T-helper 22 cell (primary cell): Measurements from ENCODE around the gene CCSER2.

Experiments used
- DNase-seq: peaks from one replicate; pipeline ENCODE4 v3.0.0-alpha.2; 2020; ENCODE audit warnings: low read depth

The CCSER2 gene

DNA sequence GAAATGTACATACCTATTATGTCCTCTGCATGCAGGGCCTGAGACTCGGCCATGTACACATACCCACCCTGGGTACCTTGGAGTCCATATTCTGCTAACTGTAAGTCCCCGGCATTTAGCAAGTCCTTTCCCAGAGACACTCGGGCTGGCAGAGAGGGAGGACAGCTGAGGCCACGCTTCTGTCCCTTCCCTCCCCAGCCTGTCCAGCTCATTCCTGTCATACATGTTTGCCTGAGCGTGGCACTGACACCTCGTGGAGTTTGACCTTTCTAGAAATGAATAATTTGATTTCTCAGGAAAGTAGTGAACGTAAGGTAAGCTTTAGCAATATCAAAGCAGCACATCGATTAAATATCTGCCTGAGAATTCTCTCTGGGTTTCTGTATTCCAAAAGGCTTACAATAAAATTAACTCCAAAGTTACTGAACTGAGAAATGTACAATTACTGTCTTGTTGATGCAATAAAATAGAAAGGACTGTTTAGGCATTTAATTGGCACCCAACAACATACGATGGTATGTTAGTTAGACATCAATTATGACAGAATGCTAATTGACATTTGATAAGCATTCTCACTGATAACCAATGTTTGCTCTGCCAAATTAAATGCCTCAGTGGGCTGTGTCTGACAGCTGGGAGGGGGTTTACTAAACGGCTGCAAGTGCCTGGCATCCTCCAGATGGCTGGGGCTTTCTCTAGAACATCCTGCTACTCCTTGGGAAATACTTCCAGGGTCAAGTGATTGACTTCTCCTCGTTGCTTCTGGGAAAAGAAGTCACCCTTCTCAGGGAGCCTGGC lies 221.2 kb downstream of the CCSER2 start:
- DNase-seq: no peak

DNA sequence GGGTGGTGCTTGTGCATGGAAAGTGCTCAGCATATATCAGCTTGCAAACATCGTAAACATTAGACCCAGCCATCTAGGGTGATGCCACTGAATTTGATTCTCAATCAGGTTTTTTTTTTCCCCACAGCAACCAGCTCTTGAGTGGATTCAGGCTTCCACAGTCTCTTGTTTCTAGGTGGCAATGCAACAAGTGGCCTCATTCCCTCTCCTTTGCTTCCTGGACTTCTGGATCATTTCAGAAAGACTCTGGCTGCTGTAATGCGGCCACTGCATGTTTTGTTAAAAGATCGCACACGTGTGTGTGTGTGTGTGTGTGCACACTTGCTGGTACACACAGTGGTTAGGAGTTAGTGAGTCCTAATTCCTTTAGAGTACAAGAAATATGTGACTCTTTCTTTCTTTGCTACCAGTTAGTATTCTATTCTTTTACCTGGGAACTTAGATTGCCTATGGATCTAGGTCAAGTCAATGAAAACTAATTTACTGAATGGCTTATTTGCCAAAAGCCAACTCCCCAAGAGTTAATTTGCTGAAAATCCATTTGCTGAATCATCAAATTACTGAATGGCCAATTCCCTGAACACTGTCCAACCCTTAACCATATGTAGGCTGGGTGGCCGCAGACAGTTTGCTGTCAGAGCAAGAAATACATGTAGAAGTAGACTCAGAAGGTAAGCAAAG lies 222.5 kb downstream of the CCSER2 start:
- no peak for DNase-seq

DNA sequence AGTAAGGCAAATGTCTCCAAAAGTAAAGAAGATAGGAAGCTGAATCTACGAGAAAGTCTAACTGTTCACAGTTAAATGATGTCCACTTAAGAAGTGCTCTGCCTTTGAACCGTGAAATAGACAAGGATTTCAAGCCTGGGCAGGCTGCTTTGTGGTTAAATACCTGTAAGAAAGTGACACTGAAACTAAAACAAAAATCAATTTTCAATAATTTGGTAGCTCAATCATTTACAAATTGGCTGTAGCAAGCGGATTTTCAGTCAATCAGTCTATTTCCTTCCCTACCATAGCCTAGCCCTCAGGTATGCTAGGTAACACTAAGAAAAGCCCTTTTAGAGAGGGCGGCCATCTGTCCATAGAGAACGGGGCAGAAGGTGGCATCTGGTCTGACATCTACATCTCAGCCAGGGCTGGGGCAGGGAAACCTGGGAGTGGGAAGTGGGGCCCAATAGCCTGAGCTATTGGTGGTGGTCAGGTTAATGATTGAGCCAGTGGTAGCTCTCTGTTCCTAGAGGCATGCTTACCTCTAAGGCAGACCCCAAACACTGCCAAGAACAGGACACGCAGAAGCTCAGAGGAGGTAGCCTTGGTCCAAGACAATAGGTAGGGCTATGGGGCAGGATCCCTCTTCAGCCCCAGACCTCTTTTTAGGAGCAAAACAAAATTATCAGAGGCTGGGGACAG lies 223.2 kb downstream of the CCSER2 start:
- no peak for DNase-seq

DNA sequence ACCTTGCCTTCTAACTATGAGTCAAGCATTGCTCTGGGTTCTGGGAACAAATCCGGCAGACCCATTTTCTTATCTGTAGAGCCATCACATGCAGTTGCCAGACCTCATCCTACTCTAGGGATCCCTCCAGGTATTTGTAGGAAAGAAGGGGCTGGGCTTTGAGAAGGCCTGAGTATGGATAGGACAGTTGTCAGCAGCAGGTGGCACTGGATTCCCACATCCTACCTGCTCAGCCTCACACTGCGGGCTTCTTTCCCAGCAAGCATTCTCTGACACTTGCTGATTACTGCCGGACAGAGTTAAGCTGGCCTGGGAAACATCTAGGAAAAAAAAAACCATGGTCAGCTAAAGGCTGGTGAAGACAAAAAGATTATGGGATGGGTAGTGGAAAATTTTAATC lies 224.1 kb downstream of the CCSER2 start:
- no peak for DNase-seq

DNA sequence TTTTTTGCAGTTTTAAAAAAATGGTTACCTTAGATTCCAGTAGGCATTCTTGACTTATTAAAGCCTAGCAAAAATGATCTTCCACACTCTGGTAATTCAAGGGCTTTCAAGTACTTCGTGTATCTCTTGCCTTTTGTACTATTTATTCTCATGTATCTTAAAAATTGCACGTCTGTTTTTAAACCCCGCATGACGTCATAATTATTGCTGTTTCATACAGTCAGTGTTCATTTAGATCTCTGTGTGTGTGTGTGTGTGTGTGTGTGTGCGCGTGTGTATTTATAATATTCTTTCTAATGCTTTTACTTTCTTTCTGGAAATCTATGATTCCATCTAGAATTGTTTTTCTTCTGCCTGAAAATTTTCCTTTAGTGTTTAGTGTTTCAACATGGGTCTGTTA lies 234.2 kb downstream of the CCSER2 start:
- no peak for DNase-seq

DNA sequence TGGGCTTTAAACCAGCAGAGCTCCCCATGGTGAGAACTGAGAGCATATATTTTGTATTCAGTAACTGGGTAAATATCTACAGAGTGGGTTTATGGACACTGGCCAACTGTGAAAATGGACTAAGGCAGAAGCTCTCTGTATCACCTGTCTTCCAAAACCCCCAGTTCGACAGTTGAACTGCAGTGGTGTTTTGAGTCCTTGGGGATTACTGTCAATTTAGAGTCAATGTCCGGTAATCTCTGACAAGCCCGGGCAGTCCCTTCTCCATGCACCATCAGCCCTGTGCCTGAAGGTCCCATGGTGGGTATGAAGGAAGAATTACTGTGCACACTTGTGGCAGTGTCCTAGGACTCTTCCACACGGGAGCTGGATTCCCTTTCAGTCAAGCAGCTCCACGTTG lies 235.0 kb downstream of the CCSER2 start:
- DNase-seq: no peak

DNA sequence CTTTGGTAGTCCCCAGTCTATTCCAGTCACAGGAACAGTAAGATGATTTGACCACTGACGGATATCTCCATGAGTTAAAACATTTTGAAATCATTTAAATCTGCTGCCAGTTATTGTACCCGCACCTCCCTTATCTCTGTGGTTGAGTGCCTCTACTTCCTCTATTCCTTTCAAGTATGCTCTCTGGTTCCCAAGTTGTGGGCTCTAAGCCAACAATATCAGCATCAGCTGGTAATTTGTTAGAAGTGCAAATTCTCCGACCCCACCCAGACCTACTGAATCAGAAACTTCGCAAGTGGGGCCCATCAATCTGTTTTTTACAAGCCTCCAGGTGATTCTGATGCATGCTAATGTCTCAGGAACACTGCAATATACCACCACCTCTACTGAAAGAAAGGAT lies 235.5 kb downstream of the CCSER2 start:
- DNase-seq: no peak

DNA sequence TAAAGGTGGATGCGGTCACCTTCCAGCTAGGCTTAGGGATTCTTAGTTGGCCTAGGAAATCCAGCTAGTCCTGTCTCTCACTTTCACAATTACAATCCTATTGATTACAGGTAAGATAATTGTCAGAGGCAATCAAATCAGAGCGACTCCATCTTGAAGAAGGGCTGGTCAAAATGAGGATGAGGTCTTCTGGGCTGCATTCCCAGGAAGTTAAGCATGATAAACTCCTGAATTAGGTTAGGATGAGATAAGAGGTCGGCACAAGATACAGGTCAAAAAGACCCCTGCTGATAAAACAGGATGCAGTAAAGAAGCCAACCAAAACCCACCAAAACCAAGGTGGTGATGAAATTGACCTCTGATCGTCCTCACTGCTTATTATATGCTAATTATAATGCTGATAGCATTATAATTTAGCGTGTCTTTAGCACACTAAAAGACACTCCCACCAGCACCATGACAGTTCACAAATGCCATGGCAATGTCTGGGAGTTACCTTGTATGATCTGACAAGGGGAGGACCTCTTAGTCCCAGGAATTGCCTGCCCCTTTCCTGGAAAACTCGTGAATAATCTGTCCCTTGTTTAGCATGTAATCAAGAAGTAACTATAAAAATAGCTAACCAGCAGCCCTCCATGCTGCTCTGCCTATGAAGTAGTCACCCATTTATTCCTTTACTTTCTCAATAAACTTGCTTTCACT lies 237.6 kb downstream of the CCSER2 start:
- DNase-seq: no peak

DNA sequence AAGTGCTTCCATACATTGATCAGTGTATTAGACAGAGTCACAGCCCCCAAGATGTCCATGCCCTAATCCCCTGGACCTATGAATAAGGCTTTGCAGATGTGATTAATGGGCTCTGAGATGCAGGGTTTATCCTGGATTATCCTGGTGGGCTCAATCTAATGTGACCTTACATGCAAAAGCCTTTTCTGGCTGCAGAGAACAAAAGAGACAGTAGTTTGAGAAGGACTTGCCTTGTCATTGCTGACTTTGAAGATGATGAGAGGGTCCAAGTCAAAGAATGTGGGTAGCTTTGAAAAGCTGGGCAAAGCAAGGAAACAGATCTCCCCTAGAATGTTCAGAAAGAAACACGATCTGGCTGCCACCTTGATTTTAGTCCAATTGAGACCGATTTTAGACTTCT lies 238.7 kb downstream of the CCSER2 start:
- DNase-seq: no peak
